Right lobe of liver (tissue), 4 donors: ENCODE measurements around the gene NDUFAF2.
"Not testable (repeated sequence)": the region's sequence is repeated elsewhere in the genome, so short reads cannot be mapped to it uniquely, and the experiment has no call there.

Experiments used
- POLR2A ChIP-seq: fragments of 450-650 bp; IDR thresholded peaks from one replicate; pipeline ENCODE4 v1.6.1; 2017; ENCODE audit warnings: antibody characterized with exemption, mild to moderate bottlenecking
- TF ChIP-seq, protein P1 (sequence below), 4 donors: fragments of 200-600 bp in 3 of 4; fragments of 450-650 bp in 1 of 4; IDR thresholded peaks; one replicate each; pipeline versions ENCODE4 v1.5.1 to v1.8.0; 2016 to 2022; ENCODE audit warnings: antibody characterized with exemption in 4 of 4, mild to moderate bottlenecking in 2 of 4
- donor health status: DM: no; HTN: no; CAD: no.
- donor health status: DM: no; HTN: no; CAD: no.
- donor health status: DM: no; HTN: yes; CAD: no.

- not testable (repeated sequence) for TF ChIP-seq POLR2A
- TF ChIP-seq, protein P1, sequence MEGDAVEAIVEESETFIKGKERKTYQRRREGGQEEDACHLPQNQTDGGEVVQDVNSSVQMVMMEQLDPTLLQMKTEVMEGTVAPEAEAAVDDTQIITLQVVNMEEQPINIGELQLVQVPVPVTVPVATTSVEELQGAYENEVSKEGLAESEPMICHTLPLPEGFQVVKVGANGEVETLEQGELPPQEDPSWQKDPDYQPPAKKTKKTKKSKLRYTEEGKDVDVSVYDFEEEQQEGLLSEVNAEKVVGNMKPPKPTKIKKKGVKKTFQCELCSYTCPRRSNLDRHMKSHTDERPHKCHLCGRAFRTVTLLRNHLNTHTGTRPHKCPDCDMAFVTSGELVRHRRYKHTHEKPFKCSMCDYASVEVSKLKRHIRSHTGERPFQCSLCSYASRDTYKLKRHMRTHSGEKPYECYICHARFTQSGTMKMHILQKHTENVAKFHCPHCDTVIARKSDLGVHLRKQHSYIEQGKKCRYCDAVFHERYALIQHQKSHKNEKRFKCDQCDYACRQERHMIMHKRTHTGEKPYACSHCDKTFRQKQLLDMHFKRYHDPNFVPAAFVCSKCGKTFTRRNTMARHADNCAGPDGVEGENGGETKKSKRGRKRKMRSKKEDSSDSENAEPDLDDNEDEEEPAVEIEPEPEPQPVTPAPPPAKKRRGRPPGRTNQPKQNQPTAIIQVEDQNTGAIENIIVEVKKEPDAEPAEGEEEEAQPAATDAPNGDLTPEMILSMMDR (IDR thresholded peaks at IDR 0.05) = not testable (repeated sequence)
These were observed 86.3 kb downstream of the NDUFAF2 start for GRCh38 chr5:61031301-61031700.
